HG02852 (cell line): Measurements from ENCODE around the gene MLN.

Experiments
- ATAC-seq: cut with Tn5 transposase; IDR thresholded peaks from one replicate; pipeline ENCODE4 v1.9.1; 2021; ENCODE audit warnings: mild to moderate bottlenecking, moderate library complexity; ENCODE audit not compliant: unreplicated experiment

Gene MLN

GRCh38 chr6:33816911-33817310 lies 13.1 kb upstream of the MLN start:
- no peak for ATAC-seq

GRCh38 chr6:33815854-33816253 lies 12.1 kb upstream of the MLN start:
- no peak for ATAC-seq

- ATAC-seq: no peak
Measured at GRCh38 chr6:33813990-33814985, 10.5 kb upstream of the MLN start.

DNA sequence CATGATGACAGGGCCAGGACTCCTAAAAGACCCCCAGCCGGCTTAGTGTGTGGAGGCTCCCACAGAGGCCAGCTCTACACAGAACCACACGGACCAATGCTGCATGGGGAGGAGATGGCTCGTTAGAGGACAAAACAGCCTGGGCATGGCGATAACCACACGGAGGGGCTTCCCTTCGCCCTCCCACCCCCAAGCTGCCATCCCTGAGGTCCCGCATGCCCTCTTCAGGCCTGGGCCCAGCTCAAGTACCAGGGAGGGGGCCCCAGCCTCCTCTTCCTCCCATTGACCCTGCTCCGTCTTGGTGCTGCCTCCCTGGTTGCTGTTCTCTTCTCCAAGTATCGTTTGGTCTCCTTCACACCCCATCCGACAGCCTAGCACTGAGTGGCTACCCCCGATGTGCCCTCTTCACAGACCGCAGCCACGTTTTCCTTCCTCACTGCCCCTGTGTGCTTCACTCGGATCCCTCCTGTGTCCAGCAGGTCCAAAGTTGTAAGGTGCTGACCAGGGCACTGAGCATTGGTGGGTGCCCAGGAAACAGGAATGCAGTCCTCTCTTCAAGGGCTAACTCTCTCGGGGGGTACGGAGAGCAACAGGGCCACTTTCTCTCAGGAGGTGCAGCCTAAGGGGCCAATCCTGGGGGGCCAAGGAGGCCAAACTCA lies 9.6 kb upstream of the MLN start:
- ATAC-seq: no peak

DNA sequence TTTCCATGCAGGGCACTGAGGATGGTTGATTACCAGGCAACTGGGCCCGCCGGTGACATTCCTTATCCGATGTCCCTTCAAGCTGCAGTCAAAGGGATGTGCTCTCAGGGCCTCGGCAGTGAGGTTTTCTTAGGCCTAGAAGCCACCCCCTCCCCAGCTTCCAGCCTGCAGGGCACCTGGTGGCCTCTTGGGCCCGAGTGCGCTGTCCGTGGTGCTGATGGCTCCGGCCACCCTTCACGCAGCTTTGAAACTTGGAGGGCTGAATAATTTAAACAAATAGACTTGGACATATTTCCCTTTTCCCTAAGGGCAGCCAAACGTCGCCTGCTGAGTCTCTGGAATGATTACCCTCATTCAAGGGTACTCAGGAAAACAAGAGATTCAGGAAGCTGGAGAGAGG lies 8.9 kb upstream of the MLN start:
- no peak for ATAC-seq

- ATAC-seq: no peak
Measured at GRCh38 chr6:33809594-33809993, 5.8 kb upstream of the MLN start.

DNA sequence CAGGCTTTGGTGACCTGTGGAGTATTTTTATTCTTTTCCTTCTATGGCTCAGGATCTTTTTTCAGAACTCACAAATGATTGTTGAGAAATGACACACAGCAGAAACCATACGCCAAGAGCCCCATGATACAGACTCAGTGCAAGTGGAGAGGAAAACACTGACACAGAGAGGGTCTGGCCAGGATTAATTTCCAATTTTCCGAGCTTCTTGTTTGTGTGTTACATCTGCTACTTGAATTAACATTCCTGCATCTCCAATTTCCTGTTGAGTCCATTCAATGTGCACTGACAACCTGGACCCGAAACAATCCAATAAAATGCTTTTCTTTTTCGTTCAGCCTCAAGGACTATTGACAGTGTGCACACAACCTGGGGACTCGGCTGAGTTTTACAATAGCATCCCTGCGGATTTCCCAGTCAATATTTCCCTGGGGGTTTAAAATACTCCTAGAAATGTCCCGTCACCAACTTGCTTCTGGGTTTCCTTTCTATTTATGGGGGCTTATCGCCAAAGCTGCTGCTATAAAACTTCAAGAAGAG lies 4.9 kb upstream of the MLN start:
- no peak for ATAC-seq

DNA sequence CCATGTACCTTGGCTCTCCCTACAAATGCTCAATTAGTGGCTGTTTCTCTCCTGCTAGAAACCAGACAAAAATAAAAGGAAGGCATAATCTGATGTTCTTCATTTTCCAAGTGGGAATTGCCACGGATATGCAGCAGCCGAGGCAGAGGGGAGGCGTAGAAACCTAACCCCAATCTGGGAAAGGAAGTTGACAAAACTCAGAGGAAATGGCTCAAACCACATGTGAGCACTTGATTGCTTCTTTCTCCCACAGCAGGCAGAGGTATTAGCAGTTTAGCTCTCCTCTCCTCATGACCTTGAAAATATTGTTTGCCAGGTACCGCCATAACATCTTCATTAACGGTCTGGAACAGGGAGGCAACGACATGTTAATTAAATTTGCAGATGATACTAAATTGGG lies 3.8 kb upstream of the MLN start:
- ATAC-seq: no peak

- ATAC-seq: no peak
Measured at GRCh38 chr6:33806841-33807240, 3.0 kb upstream of the MLN start.

GRCh38 chr6:33802186-33802958 lies 1.4 kb downstream of the MLN start:
- ATAC-seq: no peak

DNA sequence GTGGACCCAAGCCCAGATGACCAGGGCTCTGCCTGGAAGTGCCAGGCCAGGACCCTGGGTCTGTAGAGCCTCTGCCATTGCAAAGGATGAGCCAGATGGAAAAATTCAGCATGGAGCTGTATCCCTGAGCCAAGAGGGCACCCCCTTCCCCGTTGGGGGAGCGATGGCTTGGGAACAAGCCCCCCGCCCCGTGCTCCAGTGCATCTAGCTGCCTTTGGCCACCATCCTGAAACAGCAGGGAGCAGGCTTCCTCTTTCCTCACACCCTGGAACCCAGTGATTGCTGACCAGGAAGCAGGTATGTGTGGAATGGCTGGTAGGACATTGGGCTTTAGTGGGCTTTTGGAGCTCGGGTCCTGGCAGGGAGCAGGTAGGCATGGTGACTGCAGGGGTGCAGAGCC lies 2.2 kb downstream of the MLN start:
- no peak for ATAC-seq

- no peak for ATAC-seq
Measured at GRCh38 chr6:33800248-33800969, 3.4 kb downstream of the MLN start.

DNA sequence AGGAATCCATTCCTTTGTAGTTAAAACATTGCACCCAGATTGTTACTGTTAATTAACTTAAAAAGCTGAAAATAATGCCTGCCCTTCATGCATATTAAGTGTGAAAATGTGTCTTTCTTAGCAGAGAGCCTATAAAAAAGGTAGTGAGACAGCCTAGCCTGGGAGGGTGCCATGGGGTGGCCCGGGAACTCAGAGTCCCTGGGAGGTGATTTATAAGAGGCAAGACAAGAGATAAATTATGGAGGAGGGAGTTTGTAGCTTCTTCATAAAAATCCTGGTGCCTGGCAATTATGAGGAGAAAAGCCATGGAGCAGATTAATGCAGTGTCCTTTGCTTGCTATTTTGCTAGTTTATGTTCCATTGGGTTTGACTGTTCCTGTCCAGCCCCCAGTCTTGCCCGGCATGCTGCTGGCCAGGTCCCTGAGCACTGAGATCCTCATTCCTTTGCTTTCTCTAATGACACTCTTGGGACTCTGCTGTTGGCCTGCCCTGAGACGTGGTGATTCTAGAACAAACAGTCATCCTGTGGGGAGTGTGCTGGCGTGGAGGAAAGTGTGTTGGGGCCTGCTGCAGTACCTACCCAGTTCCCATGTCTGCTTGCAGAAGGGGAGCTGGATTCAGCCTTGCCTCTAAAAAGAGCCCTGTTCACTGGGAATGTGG lies 4.2 kb downstream of the MLN start:
- no peak for ATAC-seq

DNA sequence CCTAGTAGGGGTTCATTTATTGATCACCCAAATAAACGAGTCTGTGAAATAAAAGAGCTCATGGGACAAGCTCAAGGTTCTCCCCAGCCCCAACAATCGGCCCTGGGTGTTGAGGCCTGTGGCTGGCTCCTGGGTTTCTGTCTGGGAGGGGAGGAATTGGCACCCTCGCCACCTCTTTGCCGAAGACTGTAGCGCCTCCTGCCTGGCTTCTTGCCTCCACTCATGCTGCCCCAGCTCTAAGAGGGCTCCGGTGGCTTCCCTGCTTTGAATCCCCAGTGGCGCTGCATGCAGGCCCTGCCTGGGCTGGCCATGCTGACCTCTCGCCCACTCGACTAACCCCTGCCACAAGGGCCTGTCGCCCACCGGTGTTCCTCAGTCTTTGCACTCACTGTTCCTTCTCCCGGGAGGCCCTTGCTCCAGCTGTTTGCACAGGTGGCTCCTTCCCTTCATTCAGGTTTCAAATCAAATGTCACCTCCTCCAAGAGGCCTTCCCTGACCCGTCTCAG lies 5.4 kb downstream of the MLN start:
- no peak for ATAC-seq

- no peak for ATAC-seq
Measured at GRCh38 chr6:33797626-33798342, 6.0 kb downstream of the MLN start.

DNA sequence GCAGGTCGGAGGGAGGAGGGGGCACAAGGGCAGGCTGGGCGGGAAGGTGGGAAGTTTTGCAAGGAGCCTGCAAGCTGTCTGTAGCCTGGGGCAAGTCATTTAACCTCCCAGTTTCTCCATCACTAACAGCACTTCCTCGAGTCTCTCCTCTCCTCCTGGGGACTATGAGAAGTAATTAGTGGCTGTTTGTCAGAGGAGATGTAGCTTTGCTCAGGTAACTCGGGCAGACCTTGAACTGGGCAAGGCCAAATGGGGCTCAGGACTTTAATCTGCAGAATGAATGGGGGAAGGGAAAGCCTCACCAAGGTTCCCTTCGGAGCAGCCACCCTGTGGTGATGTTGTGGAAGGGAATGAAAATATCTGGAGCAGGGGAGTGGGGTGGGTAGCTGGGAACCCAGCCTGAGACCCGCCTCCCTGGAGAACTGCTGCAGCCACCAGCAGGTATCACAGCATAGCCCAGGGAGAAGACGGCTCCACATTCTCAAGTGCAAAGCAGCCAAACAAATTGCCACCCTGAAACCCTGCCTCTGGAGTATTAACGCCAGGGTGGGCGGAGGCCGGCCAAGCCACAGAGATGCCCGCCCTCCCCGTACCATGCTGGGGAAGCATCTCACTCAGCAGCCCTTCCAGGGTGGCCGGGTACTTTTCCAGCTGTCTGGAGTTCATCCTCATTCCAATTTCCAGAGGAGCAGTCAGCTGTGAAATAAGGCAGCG lies 8.7 kb downstream of the MLN start:
- no peak for ATAC-seq

DNA sequence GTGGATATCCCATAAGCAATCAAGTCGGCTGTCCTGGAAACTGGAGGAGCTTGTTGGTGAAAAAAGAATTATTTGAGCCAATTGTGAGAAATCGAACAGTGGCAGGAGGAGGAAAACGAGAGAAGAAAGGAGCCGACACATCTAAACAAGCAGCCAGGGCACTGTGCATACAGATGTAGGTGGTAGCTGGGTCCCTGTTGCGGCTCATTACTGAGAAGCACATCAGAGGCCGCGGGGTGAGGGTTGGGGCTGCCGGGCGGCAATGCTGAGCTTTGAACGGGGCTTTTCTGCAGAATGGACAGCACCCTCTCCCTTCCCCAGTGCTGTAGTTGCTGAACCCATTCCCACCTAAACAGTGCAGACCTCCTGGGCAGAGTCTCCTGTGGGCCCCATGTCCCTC lies 10.8 kb downstream of the MLN start:
- no peak for ATAC-seq

DNA sequence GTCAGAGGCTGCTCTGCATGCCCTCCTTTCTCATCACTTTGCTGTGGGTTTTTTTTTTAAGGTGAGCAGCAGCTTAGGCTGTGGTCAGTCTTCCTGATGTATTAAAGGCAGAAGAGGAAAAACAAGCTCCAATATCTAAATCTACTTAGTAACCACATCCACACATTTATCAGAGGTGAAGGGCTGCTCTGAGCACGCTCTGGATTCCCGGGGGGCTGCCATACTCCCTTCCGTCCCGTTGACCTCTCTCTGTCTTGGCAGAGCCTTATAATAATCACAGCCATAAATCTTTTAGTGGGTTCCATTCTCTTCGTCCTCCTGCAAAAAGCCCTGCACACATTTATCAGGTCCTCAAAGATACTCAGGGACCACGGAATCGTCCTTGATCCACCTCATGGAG lies 12.2 kb downstream of the MLN start:
- no peak for ATAC-seq

- no peak for ATAC-seq
Measured at GRCh38 chr6:33790910-33791309, 12.9 kb downstream of the MLN start.
